ES-I3 (cell line): Measurements from ENCODE around the gene MRPS27.

Experiments used
- H3K36me3 ChIP-seq: 2 replicates; pipeline ENCODE4 v1.6.1; 2013; ENCODE audit warnings: mild to moderate bottlenecking, low read length, control low read depth, moderate library complexity; ENCODE audit not compliant: insufficient read depth
- H3K4me1 ChIP-seq: 2 replicates; pipeline ENCODE4 v1.6.1; 2013; ENCODE audit warnings: mild to moderate bottlenecking, control low read depth, low read length; ENCODE audit not compliant: insufficient read depth
- H3K9ac ChIP-seq: 2 replicates; pipeline ENCODE4 v1.6.1; 2013; ENCODE audit warnings: low read depth, mild to moderate bottlenecking, low read length, moderate library complexity
- H3K9me3 ChIP-seq: 2 replicates; pipeline ENCODE4 v1.6.1; 2013; ENCODE audit warnings: mild to moderate bottlenecking, low read length, moderate library complexity; ENCODE audit not compliant: control insufficient read depth, insufficient read depth

MRPS27 gene

GRCh38 chr5:72191404-72191803 is 128.6 kb downstream of the MRPS27 start:
- peaks cover 52% of the 10 kb centered on the region for H3K36me3 ChIP-seq
- no peaks in the 10 kb centered on the region for H3K4me1 ChIP-seq
- H3K9ac ChIP-seq = no peak overlapping the region
- H3K9me3 ChIP-seq = no peaks in the 10 kb centered on the region

GRCh38 chr5:72189146-72189545 is 130.9 kb downstream of the MRPS27 start:
- H3K9ac ChIP-seq = no peak overlapping the region
- H3K36me3 ChIP-seq = peaks cover 53% of the 10 kb centered on the region
- no peaks in the 10 kb centered on the region for H3K4me1 ChIP-seq
- no peaks in the 10 kb centered on the region for H3K9me3 ChIP-seq

- Histone ChIP-seq H3K9ac (no peak overlapping the region), H3K4me1 (peaks cover 4% of the 10 kb centered on the region; the same call in 1 of the 2 replicates), H3K36me3 (peaks cover 54% of the 10 kb centered on the region), H3K9me3 (no peaks in the 10 kb centered on the region)
These were observed 131.9 kb downstream of the MRPS27 start for GRCh38 chr5:72188166-72188565.

- H3K36me3 ChIP-seq = peaks cover 52% of the 10 kb centered on the region
These were observed 132.5 kb downstream of the MRPS27 start for GRCh38 chr5:72187388-72188075.

GRCh38 chr5:72185496-72186329 is 134.3 kb downstream of the MRPS27 start:
- H3K4me1 ChIP-seq = peaks cover 13% of the 10 kb centered on the region; the same call in 1 of the 2 replicates
- no peaks in the 10 kb centered on the region for H3K9me3 ChIP-seq
- H3K9ac ChIP-seq = no peak overlapping the region
- H3K36me3 ChIP-seq = peaks cover 48% of the 10 kb centered on the region

More at GRCh38 chr5:72187388-72188075, 132.5 kb downstream of the MRPS27 start:
- no peak overlapping the region for H3K9ac ChIP-seq
- no peaks in the 10 kb centered on the region for H3K9me3 ChIP-seq
- peaks cover 10% of the 10 kb centered on the region; the same call in 1 of the 2 replicates for H3K4me1 ChIP-seq

GRCh38 chr5:72184408-72184807 is 135.6 kb downstream of the MRPS27 start:
- H3K9me3 ChIP-seq = no peaks in the 10 kb centered on the region
- peaks cover 13% of the 10 kb centered on the region; the same call in 1 of the 2 replicates for H3K4me1 ChIP-seq
- H3K9ac ChIP-seq = no peak overlapping the region
- peaks cover 43% of the 10 kb centered on the region for H3K36me3 ChIP-seq

GRCh38 chr5:72183101-72183520 is 136.9 kb downstream of the MRPS27 start:
- no peak overlapping the region for H3K9ac ChIP-seq
- peaks cover 13% of the 10 kb centered on the region for H3K4me1 ChIP-seq
- H3K9me3 ChIP-seq = no peaks in the 10 kb centered on the region
- H3K36me3 ChIP-seq = peaks cover 40% of the 10 kb centered on the region

GRCh38 chr5:72182686-72183085 is 137.4 kb downstream of the MRPS27 start:
- no peak overlapping the region for H3K9ac ChIP-seq
- no peaks in the 10 kb centered on the region for H3K9me3 ChIP-seq
- peaks cover 13% of the 10 kb centered on the region for H3K4me1 ChIP-seq
- H3K36me3 ChIP-seq = peaks cover 35% of the 10 kb centered on the region

- Histone ChIP-seq H3K36me3 (peaks cover 24% of the 10 kb centered on the region), H3K9me3 (no peaks in the 10 kb centered on the region), H3K9ac (no peak overlapping the region), H3K4me1 (peaks cover 13% of the 10 kb centered on the region)
These were observed 139.1 kb downstream of the MRPS27 start for GRCh38 chr5:72180925-72181324.

GRCh38 chr5:72179816-72180440 is 140.1 kb downstream of the MRPS27 start:
- Histone ChIP-seq H3K9ac (no peak overlapping the region), H3K4me1 (peaks cover 13% of the 10 kb centered on the region), H3K9me3 (no peaks in the 10 kb centered on the region), H3K36me3 (peaks cover 18% of the 10 kb centered on the region)

GRCh38 chr5:72179028-72179815 is 140.8 kb downstream of the MRPS27 start:
- Histone ChIP-seq H3K9ac (no peak overlapping the region), H3K4me1 (peaks cover 13% of the 10 kb centered on the region), H3K36me3 (peaks cover 12% of the 10 kb centered on the region), H3K9me3 (no peaks in the 10 kb centered on the region)

- Histone ChIP-seq H3K36me3 (no peaks in the 10 kb centered on the region), H3K4me1 (peaks cover 3% of the 10 kb centered on the region), H3K9me3 (no peaks in the 10 kb centered on the region), H3K9ac (no peak overlapping the region)
These were observed 142.5 kb downstream of the MRPS27 start for GRCh38 chr5:72177538-72177937.

GRCh38 chr5:72172786-72173185 is 147.3 kb downstream of the MRPS27 start:
- Histone ChIP-seq H3K9ac (no peak overlapping the region), H3K36me3 (no peaks in the 10 kb centered on the region; the same call in 1 of the 2 replicates), H3K4me1 (peaks cover 13% of the 10 kb centered on the region), H3K9me3 (no peaks in the 10 kb centered on the region)

GRCh38 chr5:72171667-72172066 is 148.4 kb downstream of the MRPS27 start:
- H3K9ac ChIP-seq = no peak overlapping the region
- no peaks in the 10 kb centered on the region; the same call in 1 of the 2 replicates for H3K36me3 ChIP-seq
- peaks cover 16% of the 10 kb centered on the region for H3K4me1 ChIP-seq
- H3K9me3 ChIP-seq = no peaks in the 10 kb centered on the region
